ENCODE data around the gene HM13. TPM values are rescaled to one million over a fixed set of nuclear protein-coding genes. Genes with fewer than 3 reads are reported as not detected.
"Not testable (repeated sequence)": the region's sequence is repeated elsewhere in the genome, so short reads cannot be mapped to it uniquely, and the experiment has no call there.

Gene HM13
- total RNA-seq, 2 donors from 2014 or later = 122 to 135 TPM

GRCh38 chr20:31572701-31573554, 58.7 kb downstream of the HM13 start:
- ATAC-seq (peak; percentile 82), DNase-seq (peak; percentile 93 to 97)
- intact Hi-C loops (cut with DNase I, micrococcal nuclease) = no loop called here

DNA sequence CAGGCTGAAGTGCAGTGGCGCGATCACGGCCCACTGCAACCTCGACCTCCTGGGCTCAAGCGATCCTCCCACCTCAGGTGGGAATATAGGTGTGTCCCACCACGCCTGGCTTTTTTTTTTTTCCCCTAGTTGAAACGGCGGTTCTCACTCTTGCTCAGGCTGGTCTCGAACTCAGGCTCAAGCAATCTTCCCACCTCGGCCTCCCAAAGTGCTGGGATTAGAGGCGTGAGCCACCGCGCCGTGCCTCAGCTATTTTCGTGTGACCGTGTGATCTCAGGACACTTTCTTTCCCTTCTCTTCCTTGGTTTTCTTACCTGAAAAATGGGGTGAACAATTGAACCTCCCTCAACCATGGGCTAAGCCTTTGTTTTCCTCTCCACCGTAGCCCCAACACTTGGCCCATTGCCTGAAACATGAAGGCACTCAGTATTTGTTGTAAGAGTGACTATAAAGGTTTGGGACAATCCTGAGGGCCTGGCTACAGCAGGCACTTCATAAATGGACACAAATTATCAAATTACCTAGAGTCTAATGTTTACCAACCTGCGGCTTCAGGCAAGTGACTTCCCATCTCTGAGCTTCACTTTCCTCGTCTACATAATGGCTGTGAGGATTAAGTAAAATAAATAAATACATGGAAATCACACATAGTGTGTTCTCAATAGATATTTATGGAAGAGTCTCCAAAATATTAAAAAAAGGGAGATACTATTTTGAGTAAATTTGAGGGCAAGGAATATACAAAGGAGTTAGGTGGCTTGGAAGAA, 59.5 kb downstream of the HM13 start:
- intact Hi-C loops (cut with DNase I, micrococcal nuclease) = no loop called here
- DNase-seq (no peak), ATAC-seq (peak; percentile 3)

DNA sequence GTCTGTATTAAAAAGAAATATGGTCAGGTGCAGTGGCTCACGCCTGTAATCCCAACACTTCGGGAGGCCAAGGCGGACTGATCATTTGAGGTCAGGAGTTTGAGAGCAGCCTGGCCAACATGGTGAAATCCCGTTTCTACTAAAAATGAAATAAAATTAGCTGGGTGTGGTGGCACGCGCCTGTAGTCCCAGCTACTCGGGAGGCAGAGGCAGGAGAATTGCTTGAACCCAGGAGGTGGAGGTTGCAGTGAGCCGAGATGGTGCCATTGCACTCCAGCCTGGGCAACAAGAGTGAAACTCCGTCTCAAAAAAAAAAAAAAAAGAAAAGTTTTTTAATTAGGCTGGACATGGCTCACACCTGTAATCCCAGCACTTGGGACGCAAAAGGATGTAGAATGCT, 60.7 kb downstream of the HM13 start:
- ATAC-seq; DNase-seq; intact Hi-C loops (cut with DNase I, micrococcal nuclease): not testable (repeated sequence)

- DNase-seq (no peak), ATAC-seq (no peak)
- intact Hi-C loops (cut with DNase I, micrococcal nuclease) = no loop called here
Observed at GRCh38 chr20:31576751-31577150, 62.5 kb downstream of the HM13 start.

DNA sequence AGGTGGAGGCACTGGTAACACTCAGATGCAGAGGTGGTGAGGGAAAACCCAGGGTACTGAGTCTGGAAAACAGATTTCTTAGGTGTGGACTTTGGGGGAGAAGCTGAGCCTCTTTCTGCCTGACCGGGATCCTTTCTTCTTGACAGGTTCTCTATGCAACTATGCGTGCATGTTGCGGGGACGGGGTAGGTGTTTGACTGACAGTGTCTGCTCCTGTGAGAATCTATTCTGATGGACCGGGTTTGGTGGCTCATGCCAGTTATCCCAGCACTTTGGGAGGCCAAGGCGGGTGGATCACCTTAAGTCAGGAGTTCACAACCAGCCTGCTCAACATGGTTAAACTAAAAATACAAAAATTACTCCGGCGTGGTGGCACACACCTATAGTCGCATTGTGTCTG, 63.0 kb downstream of the HM13 start:
- ATAC-seq (no peak), DNase-seq (no peak)
- intact Hi-C loops (cut with DNase I, micrococcal nuclease) = no loop called here

DNA sequence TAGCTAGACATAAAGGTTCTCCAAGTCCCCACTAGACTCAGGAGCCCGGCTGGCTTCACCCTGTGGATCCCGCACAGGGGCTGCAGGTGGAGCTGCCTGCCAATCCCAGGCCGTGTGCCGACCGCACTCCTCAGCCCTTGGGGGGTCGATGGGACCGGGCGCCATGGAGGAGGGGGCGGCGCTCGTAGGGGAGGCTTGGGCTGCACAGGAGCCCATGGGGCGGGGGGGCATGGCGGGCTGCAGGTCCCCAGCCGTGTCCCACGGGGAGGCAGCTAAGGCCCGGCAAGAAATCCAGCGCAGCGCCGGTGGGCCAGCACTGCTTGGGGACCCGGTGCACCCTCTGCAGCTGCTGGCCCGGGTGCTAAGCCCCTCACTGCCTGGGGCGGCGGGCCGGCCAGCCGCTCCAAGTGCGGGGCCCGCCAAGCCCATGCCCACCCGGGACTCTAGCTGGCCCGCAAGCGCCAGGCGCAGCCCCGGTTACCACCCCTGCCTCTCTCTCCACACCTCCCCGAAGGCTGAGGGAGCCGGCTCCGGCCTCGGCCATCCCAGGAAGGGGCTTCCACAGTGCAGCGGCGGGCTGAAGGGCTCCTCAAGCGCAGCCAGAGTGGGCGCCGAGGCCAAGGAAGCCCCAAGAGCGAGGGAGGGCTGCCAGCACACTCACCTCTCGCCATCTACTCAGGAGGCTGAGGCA, 64.4 kb downstream of the HM13 start:
- ATAC-seq (no peak), DNase-seq (no peak)
- intact Hi-C loops (cut with DNase I, micrococcal nuclease) = no loop called here

GRCh38 chr20:31579245-31579644, 65.0 kb downstream of the HM13 start:
- ATAC-seq (no peak), DNase-seq (no peak)
- intact Hi-C loops (cut with DNase I, micrococcal nuclease) = no loop called here

DNA sequence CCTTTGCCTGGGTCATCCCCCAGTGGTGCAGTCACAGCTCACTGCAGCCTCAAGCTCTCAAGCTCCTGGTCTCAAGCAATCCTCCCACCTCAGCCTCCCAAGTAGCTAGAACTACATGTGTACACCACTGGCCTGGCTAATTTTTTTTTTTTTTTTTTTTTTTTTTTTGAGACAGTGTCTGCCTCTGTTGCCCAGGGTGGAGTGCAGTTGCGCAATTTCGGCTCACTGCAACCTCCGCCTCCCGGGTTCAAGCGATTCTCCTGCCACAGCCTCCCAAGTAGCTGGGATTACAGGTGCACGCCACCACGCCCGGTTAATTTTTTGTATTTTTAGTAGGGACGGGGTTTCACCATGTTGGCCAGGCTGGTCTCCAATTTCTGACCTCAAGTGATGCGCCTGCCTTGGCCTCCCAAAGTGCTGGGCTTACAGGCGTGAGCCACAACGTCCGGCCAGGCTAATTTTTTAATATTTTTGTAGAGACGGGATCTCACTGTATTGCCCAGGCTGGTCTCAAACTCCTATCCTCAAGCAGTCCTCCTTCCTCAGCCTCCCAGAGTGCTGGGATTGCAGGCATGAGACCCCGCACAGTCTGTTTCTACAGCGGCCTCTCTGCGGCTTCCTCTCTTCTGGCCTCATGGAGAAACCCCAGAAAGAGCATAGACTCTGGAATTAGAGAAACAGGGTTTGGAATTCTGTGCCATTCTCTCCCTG, 65.9 kb downstream of the HM13 start:
- ATAC-seq; DNase-seq; intact Hi-C loops (cut with DNase I, micrococcal nuclease): not testable (repeated sequence)

- intact Hi-C loops (cut with DNase I, micrococcal nuclease) = no loop called here
- no peak for ATAC-seq
- no peak for DNase-seq
Observed at GRCh38 chr20:31580706-31581105, 66.5 kb downstream of the HM13 start.

GRCh38 chr20:31581391-31581790, 67.1 kb downstream of the HM13 start:
- no peak for ATAC-seq

DNA sequence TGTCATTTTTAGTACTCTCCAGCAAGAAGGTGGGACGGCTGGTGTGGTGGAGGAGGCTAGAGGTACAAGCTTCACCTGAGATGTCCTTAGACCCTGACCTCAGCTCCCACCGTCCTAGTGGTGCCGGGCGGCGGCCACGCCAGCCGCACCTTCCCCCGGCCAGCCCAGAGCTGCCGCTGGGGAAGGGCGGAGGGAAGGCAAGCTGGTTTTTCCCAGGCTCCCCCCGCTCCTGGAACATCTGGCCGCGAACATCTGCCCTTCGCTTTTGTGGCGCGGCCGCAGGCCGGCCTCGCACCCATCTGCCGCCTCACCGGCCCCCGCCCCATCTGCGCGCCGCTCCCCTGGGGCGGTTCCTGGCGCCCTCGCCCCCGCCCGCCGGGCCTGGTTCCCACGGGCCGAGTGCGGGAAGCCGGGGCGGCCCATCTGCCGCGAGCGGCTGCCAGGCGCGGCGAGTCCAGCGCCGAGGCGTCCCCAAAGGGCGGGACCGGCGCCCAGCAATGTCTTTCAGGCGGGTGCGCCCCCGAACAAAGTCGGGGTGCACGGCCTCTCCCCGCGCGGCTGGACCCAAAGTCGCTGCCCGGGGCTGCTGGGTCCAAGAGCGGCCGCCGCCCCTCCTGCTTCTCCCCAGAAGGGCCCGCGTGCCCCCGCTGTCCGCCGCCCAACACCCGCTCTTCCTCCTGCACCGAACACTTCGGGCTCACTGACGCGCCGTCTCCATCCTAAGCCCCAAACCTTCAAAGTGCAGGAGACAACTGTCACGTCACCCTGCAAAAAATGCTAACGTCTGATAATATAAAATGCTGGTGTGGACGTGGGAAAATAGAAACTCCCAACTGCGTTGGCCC, 73.5 kb downstream of the HM13 start:
- intact Hi-C loops (cut with DNase I, micrococcal nuclease) = no loop called here
- ATAC-seq = peak; percentile 87
- peak; percentile 56 to 72 for DNase-seq

More at GRCh38 chr20:31581391-31581790, 67.1 kb downstream of the HM13 start:
- intact Hi-C loops (cut with DNase I, micrococcal nuclease) = no loop called here
- DNase-seq = no peak

- no peak for ATAC-seq
- DNase-seq = no peak
- intact Hi-C loops (cut with DNase I, micrococcal nuclease) = no loop called here
Observed at GRCh38 chr20:31590717-31591225, 76.5 kb downstream of the HM13 start.

- intact Hi-C loops (cut with DNase I, micrococcal nuclease) = no loop called here
- DNase-seq (peak; percentile 91 to 93), ATAC-seq (peak; percentile 77)
Observed at GRCh38 chr20:31593221-31594001, 79.2 kb downstream of the HM13 start.

DNA sequence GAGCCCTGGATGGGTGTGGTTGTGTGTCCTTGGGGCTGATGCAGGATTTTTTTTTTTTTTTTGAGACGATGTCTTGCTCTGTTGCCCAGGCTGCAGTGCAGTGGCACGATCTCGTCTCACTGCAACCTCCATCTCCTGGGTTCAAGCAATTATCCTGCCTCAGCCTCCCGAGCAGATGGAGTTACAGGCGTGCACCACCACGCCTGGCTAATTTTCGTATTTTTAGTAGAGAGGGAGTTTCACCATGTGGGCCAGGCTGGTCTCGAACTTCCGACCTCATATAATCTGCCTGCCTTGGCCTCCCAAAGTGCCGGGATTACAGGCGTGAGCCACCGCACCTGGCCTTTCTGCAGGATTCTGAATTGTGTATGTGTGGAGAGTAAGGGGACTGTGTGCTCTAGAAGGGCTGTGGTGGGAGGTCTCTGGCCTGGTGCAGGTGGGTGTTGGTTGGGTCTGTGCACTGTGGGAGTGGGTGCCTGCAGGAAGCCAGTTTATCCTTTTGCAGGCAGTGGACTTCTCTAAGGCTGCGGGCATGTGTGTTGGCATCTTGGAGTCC, 79.8 kb downstream of the HM13 start:
- DNase-seq = no peak

GRCh38 chr20:31594558-31595379, 80.5 kb downstream of the HM13 start:
- DNase-seq (peak; percentile 45 to 46), ATAC-seq (peak; percentile 29)
- intact Hi-C loops (cut with DNase I, micrococcal nuclease) = no loop called here

More for the DNA sequence above, 79.8 kb downstream of the HM13 start:
- intact Hi-C loops (cut with DNase I, micrococcal nuclease) = no loop called here
- ATAC-seq = no peak

DNA sequence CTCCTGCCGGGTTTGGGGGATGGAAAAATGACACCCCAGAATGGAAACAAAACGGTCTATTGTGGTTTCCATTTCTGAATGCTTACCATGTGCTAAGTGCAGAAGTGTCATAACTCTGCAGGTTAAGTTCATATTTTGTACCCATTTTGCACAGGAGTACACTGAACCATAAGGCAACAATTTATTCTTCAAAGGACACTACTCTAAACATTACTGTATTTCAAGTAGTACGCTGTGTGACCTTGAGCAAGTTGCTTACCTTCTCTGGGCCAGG, 81.1 kb downstream of the HM13 start:
- intact Hi-C loops (cut with DNase I, micrococcal nuclease) = no loop called here
- no peak for DNase-seq
- no peak for ATAC-seq
